ENCODE results near the gene RBCK1. TPM values are rescaled to one million over a fixed set of nuclear protein-coding genes. Genes with fewer than 3 reads are reported as not detected.

The RBCK1 gene
- total RNA-seq, 1 donor from 2014 or later, result 44.2 TPM

DNA sequence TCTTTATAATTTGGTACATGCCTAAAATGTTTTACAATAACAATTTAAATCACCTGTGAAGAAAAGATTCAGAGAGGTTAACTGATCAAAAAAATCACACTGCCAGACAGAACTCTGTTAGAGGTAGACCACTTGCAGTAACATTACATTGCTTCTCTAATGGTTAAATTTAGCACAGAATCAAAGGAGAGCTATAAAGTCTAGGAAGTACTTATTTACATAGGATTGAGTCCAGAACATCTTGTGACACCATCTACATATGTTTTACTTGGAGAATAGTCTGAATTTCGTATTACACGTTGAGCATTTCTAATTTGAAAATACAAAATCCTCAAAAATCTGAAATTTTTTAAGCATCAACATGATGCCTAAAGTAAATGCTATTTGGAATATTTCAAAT lies 71.4 kb downstream of the RBCK1 start:
- no peak for DNase-seq
- no peak for ATAC-seq (ENCODE audit: poor library complexity)
- intact Hi-C loops (cut with DNase I), result loop anchor here (2.0 kb wide), 1 partner anchor 125 kb away; no protein-coding TSS in a partner anchor

DNA sequence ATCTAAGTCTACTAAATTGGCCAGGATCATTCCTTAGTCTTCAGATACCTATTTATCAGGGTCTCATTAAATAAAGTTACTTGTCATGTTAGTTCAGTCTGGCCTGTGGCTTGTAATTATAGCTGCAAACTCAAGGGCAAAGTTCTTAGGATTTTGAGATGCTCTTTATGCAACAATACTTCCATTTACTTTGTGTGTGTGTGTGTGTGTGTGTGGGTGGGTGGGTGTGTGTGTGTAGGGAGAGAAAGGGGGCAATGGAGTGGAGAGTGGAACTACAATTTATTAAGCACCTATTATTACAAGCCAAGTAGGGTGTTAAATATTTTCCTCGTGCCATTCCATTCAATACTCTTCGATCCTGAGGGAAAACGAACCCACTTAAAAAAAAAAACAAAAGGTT lies 71.9 kb downstream of the RBCK1 start:
- DNase-seq, result no peak
- no peak for ATAC-seq (ENCODE audit: poor library complexity)
- intact Hi-C loops (cut with DNase I), result no loop called here

DNA sequence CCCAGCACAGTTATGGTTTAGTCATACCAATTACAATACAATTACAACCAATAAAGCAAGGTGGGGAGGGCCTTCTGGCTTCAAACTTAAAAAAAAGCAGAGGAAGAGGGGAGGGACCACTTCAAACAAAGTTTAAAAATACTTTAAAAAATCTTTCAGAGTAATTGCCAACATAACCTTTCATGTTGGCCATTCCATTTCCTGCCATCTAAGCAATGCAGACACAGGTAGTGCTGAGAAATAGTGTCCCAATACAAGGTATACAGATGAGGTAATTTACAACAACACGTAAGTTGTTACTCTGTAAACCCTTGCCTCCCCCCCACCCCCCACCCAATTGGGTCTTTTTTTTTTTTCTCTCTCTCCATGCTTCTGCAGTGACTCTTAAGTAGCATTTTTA lies 73.1 kb downstream of the RBCK1 start:
- DNase-seq, result no peak
- intact Hi-C loops (cut with DNase I), result no loop called here
- ATAC-seq (ENCODE audit: poor library complexity), result no peak

Other genes with a start within 250 kb of the RBCK1 start
- not detected for gene DEFB128, start 218.6 kb upstream of the RBCK1 start, total RNA-seq
- not detected for gene DEFB129, start 181.0 kb upstream of the RBCK1 start, total RNA-seq
- gene DEFB132, start 150.6 kb upstream of the RBCK1 start, total RNA-seq, result not detected
- 4.6 TPM for gene C20orf96, start 117.5 kb upstream of the RBCK1 start, total RNA-seq
- gene ZCCHC3, start 110.7 kb upstream of the RBCK1 start, total RNA-seq, result 11.8 TPM
- gene SOX12, start 82.7 kb upstream of the RBCK1 start, total RNA-seq, result 16.2 TPM
- gene NRSN2, start 61.2 kb upstream of the RBCK1 start, total RNA-seq, result 14.5 TPM
- gene TRIB3, start 27.5 kb upstream of the RBCK1 start, total RNA-seq, result 0.67 TPM
- gene TBC1D20, start 54.2 kb downstream of the RBCK1 start, total RNA-seq, result 23.1 TPM
- 103 TPM for gene CSNK2A1, start 135.5 kb downstream of the RBCK1 start, total RNA-seq
- gene TCF15, start 202.0 kb downstream of the RBCK1 start, total RNA-seq, result 13.4 TPM
- gene SRXN1, start 244.9 kb downstream of the RBCK1 start, total RNA-seq, result 47.6 TPM

All from Right ventricle myocardium superior (tissue), 1 donor.